ENCODE measurements around the gene ALG2.

Gene ALG2, protein sequence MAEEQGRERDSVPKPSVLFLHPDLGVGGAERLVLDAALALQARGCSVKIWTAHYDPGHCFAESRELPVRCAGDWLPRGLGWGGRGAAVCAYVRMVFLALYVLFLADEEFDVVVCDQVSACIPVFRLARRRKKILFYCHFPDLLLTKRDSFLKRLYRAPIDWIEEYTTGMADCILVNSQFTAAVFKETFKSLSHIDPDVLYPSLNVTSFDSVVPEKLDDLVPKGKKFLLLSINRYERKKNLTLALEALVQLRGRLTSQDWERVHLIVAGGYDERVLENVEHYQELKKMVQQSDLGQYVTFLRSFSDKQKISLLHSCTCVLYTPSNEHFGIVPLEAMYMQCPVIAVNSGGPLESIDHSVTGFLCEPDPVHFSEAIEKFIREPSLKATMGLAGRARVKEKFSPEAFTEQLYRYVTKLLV

GRCh38 chr9:99221621-99222415, at the start of gene ALG2, which contains the start of gene SEC61B:
Gene ALG2, minus strand, starts transcription at chr9:99221942. Its CDS starts 48 bp downstream, at chr9:99221894.
Gene SEC61B, plus strand, starts transcription at chr9:99222282. Its CDS starts 82 bp downstream, at chr9:99222364.
- DNase-seq (ENCODE audit: low spot score): peak; percentile 94

DNA sequence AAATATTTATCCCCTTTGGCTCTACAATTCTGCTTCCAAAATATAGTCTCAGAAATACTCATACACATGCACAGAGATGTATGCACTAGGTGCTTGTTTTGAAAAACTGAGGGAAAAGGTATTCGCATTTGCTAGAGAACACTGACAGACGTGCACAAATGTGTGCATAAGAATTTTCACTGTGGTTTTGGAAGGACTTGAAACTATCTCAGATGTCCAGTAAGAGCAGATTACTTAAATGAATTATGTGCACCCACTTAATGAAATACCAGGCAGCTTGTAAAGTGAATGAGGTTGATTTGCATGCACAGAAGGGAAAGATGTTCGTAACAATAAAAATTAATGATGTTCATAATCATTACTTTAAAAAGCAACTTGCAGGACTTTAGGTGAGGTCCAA, 48.7 kb upstream of the ALG2 start:
- DNase-seq (ENCODE audit: low spot score): no peak

DNA sequence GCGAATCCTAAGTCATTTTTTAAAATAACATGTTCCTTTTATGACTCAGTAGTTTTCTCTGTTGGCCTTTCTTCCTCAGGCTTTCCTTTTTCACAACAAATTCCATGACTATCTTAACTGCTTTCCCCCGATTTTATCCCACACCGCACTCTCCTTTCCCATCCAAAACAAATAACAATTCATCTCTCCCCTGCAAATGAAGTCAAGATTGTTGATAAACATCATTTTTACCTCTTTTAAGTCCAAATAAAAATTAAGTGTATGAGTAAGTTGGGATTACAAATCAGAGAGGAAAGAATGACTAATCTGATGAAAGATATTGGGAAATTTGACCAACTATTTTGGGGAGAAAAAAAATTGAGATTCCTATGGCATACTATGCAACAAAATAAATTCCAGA, 47.7 kb upstream of the ALG2 start:
- DNase-seq (ENCODE audit: low spot score): no peak

GRCh38 chr9:99266255-99267023, 44.7 kb upstream of the ALG2 start:
- peak; percentile 57 for DNase-seq (ENCODE audit: low spot score)

- DNase-seq (ENCODE audit: low spot score): no peak
These were observed 43.9 kb upstream of the ALG2 start for GRCh38 chr9:99265691-99266090.

GRCh38 chr9:99264070-99264680, 42.4 kb upstream of the ALG2 start:
- no peak for DNase-seq (ENCODE audit: low spot score)

DNA sequence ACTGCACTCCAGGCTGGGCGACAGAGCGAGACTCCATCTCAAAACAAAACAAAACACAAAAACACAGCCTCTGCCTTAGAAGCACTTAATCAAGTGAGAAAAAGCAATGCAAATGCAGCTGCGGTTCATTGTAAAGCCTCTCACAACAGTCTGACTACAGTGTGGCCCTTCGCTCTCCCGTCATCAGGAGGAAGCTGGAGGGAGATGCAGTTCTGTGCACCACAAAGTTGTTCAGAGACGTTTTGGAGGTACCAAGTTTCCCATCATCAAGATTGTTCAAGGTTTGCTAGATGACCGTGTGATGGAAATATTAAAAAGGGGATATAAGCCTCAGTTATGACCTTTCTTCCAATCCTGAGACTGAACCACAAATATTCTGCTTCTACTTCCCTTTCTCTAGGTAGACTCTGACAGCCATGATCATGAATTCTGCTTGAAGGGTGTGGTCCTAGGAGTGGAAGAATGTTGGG, 41.2 kb upstream of the ALG2 start:
- no peak for DNase-seq (ENCODE audit: low spot score)

DNA sequence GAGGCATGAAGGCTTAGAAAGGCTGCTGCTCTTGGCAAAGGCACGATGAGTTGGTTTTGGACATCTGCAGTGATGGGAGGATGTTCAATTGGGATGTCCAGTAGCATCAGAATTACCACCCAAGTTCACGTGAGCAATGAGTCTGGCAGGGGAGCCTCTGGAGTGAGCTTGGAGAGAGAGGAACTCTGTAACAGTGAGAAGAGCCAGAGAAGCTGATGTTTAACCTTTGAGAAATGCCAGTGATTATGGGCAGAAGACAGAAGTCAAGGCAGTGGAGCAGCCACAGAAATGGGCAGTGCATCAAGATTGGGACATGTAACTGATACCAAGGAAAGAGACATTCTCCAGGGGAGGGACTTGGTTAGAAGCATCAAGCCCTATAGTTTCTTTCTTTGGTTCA, 40.2 kb upstream of the ALG2 start:
- DNase-seq (ENCODE audit: low spot score): no peak

GRCh38 chr9:99259231-99259918, 37.6 kb upstream of the ALG2 start:
- DNase-seq (ENCODE audit: low spot score): peak; percentile 83

DNA sequence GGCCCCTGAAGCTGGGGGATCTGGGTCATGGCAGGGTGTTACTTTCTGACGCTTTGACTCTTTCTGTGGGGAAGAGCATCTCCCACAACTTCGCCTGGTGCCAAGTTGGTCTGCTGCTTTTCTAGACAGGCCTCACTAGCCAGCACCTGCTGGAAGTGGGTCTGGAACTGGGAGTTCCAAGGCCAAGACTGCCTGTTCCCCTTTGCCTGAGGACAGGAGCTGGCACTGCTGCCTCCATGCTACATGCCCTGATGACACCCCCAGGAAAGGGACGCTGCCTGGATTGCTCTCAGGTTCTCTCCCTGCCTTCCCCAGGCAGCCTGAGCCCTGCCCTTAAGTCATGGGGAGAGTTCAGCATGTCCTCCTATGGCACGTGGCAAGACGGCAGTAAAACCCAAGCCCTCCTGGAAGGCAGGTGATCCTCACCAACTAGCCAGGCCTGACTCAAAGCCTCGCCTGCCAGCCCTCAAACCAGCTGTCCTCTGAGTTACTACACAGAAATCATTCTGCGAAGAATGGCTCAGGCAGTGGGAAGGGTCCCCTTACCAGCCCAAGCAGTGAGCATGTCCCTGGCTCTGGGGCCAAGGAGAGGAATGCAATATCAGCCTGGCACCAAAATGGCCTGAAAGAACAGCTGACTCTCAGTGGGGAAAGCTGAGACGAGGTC, 36.1 kb upstream of the ALG2 start:
- no peak for DNase-seq (ENCODE audit: low spot score)

DNA sequence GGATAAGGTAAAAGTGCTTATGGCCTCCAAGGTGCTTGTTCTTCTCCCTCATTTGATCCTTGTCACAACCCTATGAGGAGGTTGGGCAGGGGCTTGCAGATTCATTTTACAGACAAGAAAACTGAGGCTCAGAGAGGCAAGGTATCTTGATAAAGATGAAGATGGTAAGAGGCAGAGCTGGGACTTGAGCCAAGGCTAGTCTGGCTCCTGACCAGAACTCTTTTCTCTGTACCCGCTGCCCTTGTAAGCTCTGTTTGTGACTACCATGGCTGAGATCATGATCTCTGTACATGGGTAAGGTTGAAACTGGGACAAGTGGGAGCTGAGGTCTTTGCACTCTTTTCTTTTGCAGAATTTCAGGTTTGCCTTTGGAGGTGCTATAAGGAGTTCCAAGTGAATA, 33.9 kb upstream of the ALG2 start:
- DNase-seq (ENCODE audit: low spot score): no peak

- peak; percentile 46 for DNase-seq (ENCODE audit: low spot score)
These were observed 32.2 kb upstream of the ALG2 start for GRCh38 chr9:99253772-99254431.

- no peak for DNase-seq (ENCODE audit: low spot score)
These were observed 31.4 kb upstream of the ALG2 start for GRCh38 chr9:99253134-99253533.

DNA sequence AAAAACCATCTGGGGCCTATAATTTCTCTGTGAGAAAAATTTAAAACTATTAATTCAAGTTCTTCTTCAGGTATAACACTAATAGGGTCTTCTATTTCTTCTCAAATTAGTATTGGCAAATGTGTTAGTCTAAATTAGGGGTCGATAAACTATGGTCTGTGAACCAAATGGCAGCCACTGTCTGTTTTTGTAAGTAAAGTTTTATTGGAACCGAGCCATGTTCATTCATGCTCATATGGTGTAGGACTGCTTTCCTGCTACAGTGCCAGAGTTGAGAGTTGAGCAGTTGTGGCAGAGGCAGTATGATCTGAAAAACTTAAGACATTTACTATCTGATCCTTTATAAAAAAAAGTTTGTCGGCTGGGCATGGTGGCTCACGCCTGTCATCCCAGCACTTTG, 29.4 kb upstream of the ALG2 start:
- DNase-seq (ENCODE audit: low spot score): no peak

DNA sequence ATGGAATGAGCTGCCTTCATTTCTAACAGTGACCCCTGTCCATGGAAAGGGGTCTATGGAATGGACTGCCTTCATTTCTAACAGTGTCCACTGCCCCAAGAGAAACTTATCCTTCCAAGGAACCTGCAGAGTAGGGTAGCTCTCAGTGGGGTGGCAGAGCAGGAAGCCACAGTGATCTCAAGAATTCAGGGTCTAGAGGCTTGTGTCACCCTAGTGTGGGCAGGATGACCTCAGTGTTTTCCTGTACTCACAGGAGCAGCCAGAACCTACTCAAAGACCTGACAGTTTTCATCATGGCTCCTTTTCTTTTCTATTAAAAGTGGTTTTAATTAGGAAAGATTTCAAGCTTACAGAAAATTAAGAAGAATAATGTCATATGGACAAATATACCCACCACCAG, 27.9 kb upstream of the ALG2 start:
- DNase-seq (ENCODE audit: low spot score): no peak

DNA sequence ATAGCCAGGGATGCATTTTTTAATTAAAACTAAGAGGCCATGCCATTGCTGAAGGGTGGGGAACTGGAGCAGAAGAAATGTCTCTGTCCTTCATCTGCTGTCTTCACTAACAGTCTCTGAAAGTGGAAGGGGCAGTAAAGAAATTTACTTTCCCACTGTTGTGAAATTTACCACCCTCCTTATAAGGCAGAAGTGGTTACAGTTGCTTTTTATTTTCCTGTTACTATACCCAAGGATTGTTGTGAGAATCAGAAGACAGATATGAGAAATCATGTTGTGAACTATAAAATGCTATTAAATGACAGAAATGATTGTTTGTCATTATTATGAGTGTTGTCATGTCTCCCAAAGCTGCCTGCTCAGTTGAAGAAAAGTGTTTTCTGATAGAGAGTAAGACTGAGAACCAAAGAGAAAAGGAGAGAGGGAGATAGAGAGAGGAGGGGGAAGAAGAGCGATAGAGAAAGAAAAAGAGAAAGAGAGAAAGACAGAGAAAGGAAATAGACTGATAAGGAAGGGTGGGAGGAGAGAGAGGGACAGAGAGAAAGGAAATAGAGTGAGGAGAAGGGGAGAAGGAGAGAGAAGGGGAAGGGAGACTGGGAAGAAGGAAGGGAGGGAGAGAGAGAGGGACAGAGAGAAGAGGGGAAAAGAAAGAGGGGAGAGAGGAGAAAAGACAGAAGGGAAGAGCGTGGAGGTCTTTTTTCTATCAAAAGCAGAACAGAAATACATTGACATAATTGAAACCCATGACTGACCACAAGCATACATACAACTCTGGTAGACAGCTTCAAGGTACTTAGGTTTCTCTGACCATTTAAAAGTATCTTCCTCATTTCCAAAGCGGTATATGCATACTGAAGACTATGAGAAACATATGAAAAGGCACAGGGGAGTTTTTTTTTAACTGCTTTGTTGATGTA, 22.9 kb upstream of the ALG2 start:
- DNase-seq (ENCODE audit: low spot score): no peak

DNA sequence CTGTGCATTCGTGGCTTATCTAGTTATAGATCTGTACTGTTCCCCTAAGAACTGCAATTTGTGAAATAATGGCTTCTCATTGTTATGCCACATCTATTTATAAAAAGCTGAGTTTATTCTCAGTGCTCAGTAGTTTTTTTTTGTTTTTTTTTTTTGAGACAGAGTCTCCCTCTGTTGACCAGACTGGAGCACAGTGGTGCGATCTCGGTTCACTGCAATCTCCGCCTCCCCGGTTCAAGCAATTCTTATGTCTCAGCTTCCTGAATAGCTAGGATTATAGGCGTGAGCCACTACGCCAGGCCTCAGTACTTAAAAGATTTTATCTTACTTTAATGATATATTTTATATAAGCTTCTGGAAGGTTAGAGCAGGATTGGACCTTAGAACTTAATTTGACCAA, 19.4 kb upstream of the ALG2 start:
- DNase-seq (ENCODE audit: low spot score): no peak

- DNase-seq (ENCODE audit: low spot score): no peak
These were observed 17.8 kb upstream of the ALG2 start for GRCh38 chr9:99239341-99240060.
